AG04450 (cell line): ENCODE data around the gene STYX. TPM values are rescaled to one million over a fixed set of nuclear protein-coding genes. Genes with fewer than 3 reads are reported as not detected.

ENCODE experiments used
- CTCF ChIA-PET: fragments of 300-600, 350-600 bp; formaldehyde crosslinking; extraction: SDS; loops from one replicate; lab custom pipeline; 2022; ENCODE audit warnings: antibody characterized with exemption, inconsistent platforms; lab: Charles Lee
- POLR2A ChIA-PET: fragments of 350-600 bp; formaldehyde crosslinking; extraction: SDS; loops from one replicate; lab custom pipeline; 2021; ENCODE audit warnings: antibody characterized with exemption, inconsistent platforms; lab: Yijun Ruan, JAX
- DNase-seq: peaks from one replicate; pipeline ENCODE4 v3.0.0-alpha.2; 2011; ENCODE audit warnings: low read depth, low spot score
- H3K27ac ChIP-seq: one replicate; pipeline ENCODE4 v1.5.1; 2012; ENCODE audit warnings: low read depth, low read length, control low read depth
- H3K27me3 ChIP-seq: one replicate; pipeline ENCODE4 v1.6.0; 2012; ENCODE audit warnings: low read length; ENCODE audit not compliant: control insufficient read depth, insufficient read depth
- H3K4me3 ChIP-seq: 2 replicates; pipeline ENCODE4 v1.5.1; 2011; ENCODE audit warnings: mild to moderate bottlenecking, low read depth, low read length, control low read depth
- H3K9me3 ChIP-seq: 2 replicates; pipeline ENCODE4 v1.5.1; 2012; ENCODE audit warnings: low read length; ENCODE audit not compliant: control insufficient read depth, insufficient read depth
- polyA plus RNA-seq: library from polyadenylated mRNA; depleted of rRNA; stranded (reverse); fragments of >200 nt; gene quantifications from 2 replicates; pipeline ENCODE4 v1.2.3, GENCODE V29; 2011
- TF ChIP-seq, protein P1 (sequence below): IDR thresholded peaks from 2 replicates; pipeline ENCODE4 v1.5.1; 2011; ENCODE audit warnings: low read depth, low read length, control low read depth, inconsistent platforms

Gene STYX
- polyA plus RNA-seq, 1 experiment, result 13.1 TPM

DNA sequence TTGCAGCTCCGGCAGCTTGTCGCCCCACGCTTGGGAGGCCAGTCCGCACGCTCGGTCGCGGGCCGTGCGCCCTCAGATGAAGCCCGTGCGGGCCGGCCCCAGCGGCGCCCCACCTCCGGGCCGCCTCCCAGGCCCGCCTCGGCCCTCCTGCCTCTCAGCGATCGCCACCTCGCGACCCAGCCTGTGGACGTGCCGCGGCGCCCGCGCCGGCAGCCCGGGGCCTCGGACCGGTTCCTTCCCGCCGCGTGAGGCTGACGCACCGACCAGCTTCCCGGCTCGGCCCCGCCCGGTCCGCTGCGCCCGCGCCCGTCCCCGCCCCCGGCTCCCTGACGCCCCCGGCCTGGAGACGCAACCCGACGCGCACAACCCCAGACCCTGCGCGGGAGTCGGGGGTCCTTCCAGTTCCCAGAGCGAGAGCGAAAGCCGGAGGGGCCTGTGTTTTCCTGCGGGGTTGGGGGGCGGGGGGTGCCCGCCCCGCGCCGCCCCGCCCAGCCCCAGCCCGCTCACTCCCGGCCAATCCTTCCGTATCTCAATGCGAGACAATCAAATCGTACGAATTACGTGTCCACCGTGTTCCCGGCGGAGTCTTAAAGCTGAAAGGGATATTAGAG is 34.4 kb upstream of the STYX start, which contains the start of gene ERO1A:
ERO1A (minus strand) TSS at position 78 of the 611 bp plus-strand sequence; CDS start at position 1, 77 bp downstream.
- no peaks in the 10 kb centered on the region for H3K9me3 ChIP-seq
- peak within 1 kb of the TSS; percentile 82 for H3K27ac ChIP-seq
- DNase-seq, result peak; percentile 42
- no peaks in the 10 kb centered on the region for H3K27me3 ChIP-seq
- TF ChIP-seq, protein P1, sequence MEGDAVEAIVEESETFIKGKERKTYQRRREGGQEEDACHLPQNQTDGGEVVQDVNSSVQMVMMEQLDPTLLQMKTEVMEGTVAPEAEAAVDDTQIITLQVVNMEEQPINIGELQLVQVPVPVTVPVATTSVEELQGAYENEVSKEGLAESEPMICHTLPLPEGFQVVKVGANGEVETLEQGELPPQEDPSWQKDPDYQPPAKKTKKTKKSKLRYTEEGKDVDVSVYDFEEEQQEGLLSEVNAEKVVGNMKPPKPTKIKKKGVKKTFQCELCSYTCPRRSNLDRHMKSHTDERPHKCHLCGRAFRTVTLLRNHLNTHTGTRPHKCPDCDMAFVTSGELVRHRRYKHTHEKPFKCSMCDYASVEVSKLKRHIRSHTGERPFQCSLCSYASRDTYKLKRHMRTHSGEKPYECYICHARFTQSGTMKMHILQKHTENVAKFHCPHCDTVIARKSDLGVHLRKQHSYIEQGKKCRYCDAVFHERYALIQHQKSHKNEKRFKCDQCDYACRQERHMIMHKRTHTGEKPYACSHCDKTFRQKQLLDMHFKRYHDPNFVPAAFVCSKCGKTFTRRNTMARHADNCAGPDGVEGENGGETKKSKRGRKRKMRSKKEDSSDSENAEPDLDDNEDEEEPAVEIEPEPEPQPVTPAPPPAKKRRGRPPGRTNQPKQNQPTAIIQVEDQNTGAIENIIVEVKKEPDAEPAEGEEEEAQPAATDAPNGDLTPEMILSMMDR, result no peak
- H3K4me3 ChIP-seq, result peak within 1 kb of the TSS; percentile 91
- ChIA-PET POLR2A (interaction anchor here (0.6 to 1.4 kb wide), 9 partner anchors 10 to 1621 kb away, joined by 3 to 9 read pairs (median 3); partner anchors contain the start of gene STYX), CTCF (no interaction called here)

DNA sequence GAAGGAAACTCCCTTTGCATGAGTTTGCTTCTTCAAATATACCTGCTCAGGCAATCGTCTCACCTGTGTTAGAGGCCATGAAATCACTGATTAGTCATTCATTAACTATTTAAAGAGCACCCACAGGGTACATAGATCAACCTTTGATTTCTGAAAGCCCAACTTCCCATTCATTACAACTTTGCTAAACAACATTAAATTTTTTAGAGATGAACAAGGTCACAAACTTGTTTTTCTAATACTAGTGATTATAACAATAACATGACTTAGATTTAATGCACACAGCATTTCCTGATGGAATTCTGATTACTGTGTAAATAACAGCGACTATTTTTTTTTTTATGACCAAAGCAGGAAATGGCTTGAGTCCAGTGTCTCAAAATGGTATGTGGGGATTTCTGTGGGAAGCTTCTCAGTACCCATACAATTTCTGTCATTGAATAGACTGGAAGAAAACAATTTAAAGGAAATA is 29.2 kb upstream of the STYX start:
- CTCF ChIA-PET, result no interaction called here
- Histone ChIP-seq H3K27ac (no peak overlapping the region), H3K9me3 (no peaks in the 10 kb centered on the region), H3K4me3 (no peak overlapping the region), H3K27me3 (no peaks in the 10 kb centered on the region)
- POLR2A ChIA-PET, result interaction anchor here (0.7 kb wide), 1 partner anchor 124 kb away, joined by 5 read pairs; no protein-coding TSS in a partner anchor
- TF ChIP-seq, protein P1, result no peak
- no peak for DNase-seq

DNA sequence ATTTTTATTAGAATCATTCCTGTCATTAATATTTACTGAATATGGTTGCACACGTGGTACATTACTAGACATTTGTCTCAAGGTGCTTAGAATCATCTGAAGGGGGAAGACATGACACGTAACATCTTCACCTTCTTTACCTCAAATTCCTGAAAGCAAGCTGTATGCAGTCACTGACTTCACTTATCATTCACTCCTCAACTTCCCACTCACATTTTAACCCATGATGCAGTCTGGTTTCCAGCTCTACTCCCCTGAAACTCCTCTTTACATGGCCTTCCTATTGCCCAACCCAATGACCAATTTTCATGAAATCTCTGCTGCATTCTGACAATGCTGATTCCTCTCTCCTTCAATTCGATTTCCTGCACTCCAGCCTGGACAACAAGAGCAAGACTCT is 28.7 kb upstream of the STYX start:
- no peaks in the 10 kb centered on the region for H3K9me3 ChIP-seq
- ChIA-PET POLR2A (interaction anchor here (0.7 kb wide), 1 partner anchor 124 kb away, joined by 5 read pairs; no protein-coding TSS in a partner anchor), CTCF (no interaction called here)
- no peaks in the 10 kb centered on the region for H3K27me3 ChIP-seq
- no peak for DNase-seq
- TF ChIP-seq, protein P1, result no peak
- H3K27ac ChIP-seq, result no peak overlapping the region
- H3K4me3 ChIP-seq, result no peak overlapping the region

DNA sequence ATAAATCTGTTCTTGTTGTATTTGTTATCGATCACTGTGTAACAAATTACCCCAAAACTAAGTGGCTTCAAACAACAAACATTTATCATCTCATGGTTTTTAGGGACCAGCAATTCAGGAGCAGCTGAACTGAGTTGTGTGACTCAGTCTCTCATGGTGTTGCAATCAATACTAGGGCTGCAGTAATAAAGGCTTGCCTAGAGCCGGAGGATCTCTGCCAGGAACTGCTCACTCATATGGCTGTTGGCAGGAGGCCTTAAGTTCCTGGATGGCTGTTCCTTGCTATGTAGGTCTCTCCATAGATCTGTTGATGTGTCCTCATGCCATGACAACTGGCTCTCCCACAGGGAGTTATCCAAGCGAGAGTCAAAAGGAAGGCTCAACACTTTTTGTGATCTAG is 26.7 kb upstream of the STYX start:
- Histone ChIP-seq H3K27ac (no peak overlapping the region), H3K27me3 (no peaks in the 10 kb centered on the region), H3K9me3 (no peaks in the 10 kb centered on the region; the same call in 1 of the 2 replicates), H3K4me3 (no peak overlapping the region)
- TF ChIP-seq, protein P1, result no peak
- POLR2A ChIA-PET, result interaction anchor here (0.6 kb wide), 1 partner anchor 1406 kb away, joined by 6 read pairs; no protein-coding TSS in a partner anchor
- CTCF ChIA-PET, result interaction anchor here (0.7 kb wide), 1 partner anchor 138 kb away, joined by 5 read pairs; no protein-coding TSS in a partner anchor
- DNase-seq, result peak; percentile 81

DNA sequence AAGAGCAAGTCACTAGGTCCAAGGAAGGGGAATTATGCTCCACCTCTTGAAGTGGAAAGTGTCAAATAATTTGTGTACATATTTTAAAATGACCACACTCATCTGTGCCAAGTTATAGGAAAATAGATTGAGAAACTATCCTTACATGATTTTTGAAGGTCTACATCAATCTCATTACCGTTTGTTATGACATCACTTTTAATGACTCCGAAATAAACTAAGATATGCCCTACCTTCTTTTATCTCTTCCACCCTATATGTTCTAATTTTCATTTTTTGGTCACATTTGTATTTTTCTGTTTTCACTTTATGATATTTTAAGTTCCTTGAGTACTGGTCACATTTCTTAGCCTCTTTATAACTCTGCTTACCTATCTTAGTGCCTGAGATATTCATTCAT is 26.3 kb upstream of the STYX start:
- Histone ChIP-seq H3K9me3 (no peaks in the 10 kb centered on the region; the same call in 1 of the 2 replicates), H3K27me3 (no peaks in the 10 kb centered on the region), H3K27ac (no peak overlapping the region), H3K4me3 (no peak overlapping the region)
- TF ChIP-seq, protein P1, result no peak
- ChIA-PET POLR2A (interaction anchor here (0.6 kb wide), 1 partner anchor 1406 kb away, joined by 6 read pairs; no protein-coding TSS in a partner anchor), CTCF (no interaction called here)
- no peak for DNase-seq
